GM19023 (cell line): ENCODE data around the gene SEBOX.
A peak's percentile ranks its signal among the peaks of the same experiment; 100 is the strongest.
"Not testable (repeated sequence)": the region's sequence is repeated elsewhere in the genome, so short reads cannot be mapped to it uniquely, and the experiment has no call there.

ENCODE experiments used
- ATAC-seq: cut with Tn5 transposase; IDR thresholded peaks from one replicate; pipeline ENCODE4 v1.9.1; 2021; ENCODE audit warnings: mild to moderate bottlenecking, moderate library complexity; ENCODE audit not compliant: unreplicated experiment

Gene SEBOX

DNA sequence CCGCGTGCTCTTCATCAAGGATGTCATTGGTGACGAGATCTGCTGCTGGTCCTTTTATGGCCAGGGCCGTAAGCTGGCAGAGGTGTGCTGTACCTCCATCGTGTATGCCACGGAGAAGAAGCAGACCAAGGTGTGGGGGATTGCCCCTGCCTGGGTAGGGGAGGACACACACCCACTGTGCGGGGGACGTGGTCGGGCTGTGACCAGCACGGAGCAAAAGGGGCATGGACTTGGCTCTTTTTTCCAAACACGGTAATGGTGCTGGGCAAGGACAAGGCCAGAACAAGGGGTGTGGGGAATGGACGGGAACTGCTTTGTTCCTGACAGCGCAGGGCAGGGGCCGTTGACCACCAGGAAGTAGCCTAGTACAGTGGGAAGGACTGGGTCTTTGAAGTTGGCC lies 22.7 kb downstream of the SEBOX start:
- no peak for ATAC-seq

DNA sequence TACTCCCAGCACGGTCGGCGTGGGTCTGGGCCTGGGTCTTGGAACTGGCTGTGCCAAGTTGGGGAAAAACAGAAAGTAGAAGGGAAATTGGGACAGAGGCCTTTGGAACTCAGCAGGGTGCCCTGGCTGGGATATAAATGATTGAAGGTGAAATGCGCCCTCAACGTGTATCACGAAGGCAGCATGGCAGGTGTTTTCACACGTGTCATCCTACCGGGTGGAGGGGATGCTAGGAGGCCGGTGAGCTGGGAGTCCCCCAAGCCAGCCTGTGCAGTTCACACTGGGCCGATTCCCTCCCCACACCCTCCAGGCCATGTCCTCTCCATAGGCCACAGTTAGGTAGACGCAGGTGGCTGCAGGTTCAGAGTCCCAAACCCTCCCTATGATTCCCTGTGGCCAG lies 23.5 kb downstream of the SEBOX start:
- ATAC-seq, result no peak

DNA sequence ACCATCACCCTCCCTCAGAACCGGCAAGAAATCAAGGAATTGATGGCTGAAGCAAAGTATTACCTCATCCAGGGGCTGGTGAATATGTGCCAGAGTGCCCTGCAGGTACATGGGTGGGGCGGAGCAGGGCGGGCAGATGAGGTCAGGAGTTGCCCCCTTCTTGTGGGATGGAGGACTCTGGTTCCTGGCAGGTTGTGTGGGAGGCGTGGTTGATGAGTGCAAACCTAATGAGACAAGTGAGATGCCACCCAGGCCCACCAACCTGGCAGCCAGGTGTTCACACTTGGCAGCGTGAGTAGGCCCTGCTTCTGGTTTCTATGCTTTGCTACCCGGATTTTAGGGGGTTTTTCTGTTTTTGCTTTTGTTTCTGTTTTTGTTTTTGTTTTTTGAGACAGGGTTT lies 24.6 kb downstream of the SEBOX start:
- ATAC-seq, result no peak

DNA sequence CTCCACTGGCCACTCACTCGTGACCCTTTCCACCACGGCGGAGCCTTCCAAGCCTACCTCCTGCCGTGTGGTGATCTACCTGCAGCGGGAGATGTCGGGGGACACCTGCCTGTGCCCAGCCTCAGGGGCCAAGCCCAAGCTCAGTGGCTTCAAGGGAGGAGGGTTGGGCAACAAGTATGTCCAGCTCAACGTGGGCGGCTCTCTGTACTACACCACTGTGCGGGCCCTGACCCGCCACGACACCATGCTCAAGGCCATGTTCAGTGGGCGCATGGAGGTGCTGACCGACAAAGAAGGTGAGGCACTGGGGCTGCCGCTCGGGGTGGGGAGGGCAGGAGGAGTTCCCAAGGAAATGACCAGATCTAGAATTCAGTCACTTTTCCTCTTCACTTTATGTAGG lies 25.6 kb downstream of the SEBOX start:
- no peak for ATAC-seq

DNA sequence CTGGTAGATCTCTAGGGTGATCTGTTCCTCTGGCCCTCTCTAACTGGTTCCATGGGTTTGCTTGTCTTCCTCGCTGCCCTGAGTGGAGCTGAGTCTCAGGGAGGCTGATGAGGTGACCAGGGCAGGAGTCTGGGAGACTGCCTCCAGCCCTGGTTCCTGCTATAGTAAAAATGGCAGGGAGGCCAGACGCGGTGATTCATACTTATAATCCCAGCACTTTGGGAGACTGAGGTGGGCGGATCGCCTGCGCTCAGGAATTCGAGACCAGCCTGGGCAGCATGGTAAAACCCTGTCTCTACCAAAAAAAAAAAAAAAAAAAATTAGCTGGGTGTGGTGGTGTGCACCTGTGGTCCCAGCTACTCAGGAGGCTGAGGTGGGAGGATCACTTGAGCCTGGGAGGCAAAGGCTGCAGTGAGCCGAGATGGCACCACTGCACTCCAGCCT lies 26.2 kb downstream of the SEBOX start:
- ATAC-seq, result not testable (repeated sequence)

DNA sequence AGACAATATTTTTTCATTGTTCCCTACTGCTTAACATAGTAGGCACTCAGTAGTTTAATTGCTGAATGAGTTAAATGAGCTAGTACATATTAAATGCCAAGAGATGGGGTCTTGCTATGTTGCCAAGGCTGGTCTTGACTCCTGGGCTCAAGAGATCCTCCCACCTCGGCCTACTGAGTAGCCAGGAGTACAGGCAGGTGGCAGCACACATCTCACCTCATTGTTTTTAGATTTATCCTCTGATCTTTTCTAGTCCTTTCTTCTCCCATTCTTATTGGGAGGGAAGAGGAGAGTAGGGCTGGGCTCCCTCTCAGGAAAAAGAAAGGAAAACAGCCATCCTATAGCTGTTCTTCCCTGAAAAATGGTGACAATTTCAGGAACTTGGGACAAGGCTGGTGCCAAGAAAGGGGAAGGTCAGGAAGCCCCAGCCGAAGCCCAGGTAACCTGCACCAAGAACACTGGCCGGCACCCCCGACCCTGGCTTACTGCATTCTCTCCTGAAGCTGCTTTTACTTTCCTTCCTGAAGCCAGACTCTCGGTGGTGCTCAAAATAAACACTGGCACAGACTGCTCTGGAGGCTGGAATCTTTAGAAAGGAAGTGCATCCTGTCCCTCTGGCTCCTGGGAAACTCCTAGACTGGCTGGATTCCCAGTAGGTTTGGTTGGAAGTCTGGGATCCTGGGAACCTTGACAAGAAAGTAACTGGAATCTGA lies 26.8 kb downstream of the SEBOX start:
- no peak for ATAC-seq

DNA sequence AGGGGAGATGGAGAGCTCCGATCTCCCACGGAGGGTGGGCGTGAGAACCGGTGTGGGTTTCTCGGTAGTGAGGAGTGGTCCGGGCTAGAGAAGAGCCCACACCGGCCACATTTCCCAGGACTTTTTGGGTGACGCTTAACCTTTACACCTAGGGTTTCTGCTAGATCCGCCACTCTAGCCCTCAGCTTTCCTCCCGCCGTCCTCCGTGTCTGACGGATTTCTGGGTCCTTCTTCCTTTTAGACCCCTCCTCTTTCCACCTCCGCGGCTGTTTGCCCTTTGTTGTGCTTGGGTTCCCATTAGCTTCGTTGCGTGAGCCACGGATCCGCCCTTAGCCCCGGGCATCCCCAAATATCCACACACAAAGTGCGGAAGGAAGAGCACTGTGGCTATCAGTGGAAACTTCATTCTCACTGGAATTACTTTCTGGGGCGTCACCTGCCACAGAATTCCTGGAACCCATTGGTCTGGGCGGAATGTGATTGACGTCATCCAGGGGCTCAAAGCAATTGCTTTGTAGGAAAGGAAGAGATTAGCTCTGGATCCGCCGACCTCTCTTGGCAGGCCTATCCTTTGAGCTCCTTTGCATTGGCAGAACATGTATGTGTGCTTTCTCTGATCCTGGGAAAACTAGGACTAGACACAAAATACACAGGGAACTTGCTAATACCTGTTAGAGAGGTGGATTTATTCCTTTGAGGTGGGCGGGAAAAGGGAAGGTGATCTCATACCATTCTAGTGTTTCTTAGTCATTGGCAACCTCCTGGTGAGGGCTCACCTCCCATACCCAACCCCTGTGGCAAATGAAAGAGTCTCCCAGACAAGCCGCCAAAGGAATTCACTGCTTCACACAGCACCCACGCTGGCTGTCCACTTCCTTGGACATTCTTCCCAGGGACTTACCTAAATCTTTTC lies 28.8 kb downstream of the SEBOX start:
- no peak for ATAC-seq

DNA sequence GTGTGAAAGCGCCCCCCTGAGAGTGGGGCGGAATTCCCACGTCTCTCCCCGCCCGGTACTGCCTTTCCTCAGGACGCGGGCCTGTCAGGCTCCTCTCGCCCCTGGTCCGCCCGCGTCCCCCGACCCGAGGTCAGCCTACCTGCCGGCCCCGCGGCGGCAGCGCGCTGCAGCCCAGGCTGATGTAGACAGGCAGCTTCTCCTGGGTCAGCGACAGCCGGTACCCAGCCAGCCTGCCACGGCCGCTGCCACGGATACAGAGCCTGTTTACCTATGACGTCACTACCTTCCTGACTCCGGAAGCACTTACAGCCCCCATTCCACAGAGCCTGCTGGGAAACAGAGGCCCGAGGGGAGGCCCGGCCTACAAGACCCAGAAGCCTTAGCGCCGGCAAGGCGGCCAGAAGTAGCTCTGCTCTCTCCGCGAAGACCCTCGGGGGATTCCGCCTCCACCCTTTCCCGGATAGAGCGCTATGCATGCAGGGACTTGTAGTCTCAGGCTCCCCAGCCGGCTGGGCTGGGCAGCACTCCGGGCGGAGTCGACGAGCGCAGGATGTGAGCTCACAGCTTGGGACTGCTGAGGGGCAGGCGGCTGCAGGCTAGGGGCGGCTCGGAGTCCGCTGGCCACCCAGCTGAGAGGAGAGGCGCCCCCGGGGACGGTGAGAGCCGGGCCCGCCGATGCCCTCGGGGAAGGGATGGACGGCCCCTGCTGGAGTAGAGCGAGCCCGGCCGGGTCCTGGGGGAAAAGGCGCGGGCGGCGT lies 29.6 kb downstream of the SEBOX start, which contains the start of the genes IFT20 and TNFAIP1:
IFT20 (minus strand) TSS at position 272 of the 758 bp plus-strand sequence. CDS start 3,487 bp downstream, outside the sequence.
TNFAIP1 (plus strand) TSS at position 561 of the 758 bp plus-strand sequence. CDS start 3,761 bp downstream, outside the sequence.
- ATAC-seq, result peak; percentile 95

DNA sequence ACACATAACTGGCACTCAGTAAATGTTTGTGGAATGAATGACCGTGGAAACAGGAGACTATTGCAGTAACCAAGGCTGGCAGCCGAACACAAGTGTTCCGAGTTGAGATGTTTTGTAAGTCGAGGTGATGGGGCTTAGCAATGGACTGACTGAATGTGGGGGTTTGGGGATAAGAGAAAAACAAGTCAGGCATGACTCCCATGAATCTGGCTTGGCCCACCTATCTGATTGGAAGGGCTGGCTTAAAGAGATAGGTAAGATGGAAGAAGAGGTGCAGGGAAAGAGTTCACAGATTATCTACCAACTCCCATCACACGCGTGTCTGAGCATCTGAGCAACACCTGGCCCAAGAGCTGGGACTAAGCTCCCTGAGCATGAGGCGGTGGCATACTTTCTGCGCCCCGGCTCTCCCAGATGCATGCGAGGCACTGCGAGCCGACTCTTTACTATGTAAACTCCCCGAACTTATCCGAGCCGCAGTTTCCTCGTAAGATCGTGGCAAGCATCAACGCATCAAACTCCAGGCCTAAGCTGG lies 30.3 kb downstream of the SEBOX start:
- no peak for ATAC-seq

DNA sequence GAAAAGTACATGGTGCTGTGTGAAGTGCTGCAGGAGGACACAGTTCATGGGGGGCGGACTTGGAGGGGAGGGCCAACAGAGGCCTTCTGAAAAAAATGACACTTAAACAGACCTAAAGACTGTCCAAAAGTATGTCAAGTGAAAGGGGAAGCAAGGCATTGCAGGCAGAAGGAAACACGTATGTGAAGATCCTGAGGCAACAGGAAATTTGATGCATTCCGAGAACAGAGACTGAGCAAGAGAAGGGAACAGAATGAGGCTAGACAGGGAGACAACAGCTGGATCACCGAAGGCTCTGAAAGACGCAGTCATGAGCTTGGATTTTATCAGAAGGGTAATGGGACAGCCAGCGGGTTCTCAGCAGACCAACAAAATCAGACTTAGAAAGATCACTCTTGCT lies 30.8 kb downstream of the SEBOX start:
- no peak for ATAC-seq

DNA sequence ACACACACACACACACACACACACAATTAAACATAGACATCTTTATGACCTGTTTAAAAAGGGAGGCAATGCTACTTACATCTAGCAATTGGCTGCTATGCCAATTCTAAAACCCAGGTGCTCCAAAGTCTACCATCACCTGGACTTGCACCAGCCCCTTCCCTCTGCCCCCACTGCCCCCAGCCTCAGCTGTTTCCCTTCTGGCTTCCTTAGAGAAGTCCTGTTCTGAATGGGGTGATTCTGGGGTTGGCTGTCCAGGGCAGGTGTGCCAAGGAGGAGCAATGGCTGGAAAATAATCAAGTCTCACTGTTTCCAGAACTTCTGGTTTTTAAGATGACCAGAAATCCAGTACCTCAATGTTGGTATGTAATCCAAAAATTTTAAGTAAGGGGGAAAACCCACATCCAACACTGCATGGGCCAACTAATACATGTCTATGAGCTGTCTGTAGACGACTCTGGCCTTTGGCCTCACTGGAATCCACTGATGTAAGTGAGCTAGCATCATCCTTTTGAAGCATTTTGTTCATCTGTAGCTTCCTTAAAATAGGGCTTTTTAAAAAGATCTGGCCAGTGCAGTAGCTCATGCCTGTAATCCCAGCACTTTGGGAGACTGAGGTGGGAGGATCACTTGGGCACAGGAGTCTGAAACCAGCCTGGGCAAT lies 31.8 kb downstream of the SEBOX start:
- ATAC-seq, result no peak

DNA sequence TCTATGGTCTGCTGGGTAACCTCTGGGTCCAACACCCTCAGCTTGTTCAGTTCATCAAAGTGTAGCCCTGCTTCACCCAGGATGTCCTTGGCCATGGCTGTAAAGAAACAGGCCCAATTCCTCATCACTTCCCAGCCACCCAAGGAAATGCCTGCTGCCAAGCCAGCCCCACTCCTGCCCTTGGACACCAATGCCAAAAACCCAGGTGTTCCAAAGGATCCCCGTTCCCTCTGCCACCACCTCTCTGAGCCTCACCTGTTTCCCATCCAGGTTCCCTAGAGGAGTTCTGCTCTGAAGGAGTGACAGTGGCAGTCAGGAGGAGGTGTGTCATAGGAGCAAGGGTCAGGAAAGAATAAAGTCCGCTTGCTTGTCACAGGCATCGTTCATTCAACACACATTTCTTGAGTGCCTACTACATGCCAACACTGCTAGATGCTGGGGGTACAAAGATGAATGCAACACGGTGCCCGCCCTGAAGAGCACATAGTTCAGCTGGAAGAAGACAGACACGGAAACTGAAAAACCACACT lies 33.0 kb downstream of the SEBOX start:
- no peak for ATAC-seq

DNA sequence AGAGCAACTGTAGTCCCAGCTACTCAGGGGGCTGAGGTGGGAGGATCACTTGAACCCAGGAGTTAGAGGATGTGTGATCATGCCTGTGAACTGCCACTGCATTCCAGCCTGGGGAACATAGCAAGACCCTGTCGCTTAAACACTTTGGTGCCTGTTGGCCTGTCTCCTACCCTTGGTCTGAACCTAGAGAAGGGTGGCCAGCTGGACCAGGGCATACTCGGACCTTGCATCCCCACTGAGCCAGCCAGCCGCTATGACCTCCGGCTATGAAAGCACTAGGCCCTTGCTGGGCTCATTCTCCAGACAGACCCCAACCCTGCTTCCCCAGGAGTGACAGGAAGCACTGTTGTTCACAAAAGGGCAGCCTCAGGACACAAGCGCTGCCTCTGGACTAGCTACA lies 34.3 kb downstream of the SEBOX start:
- no peak for ATAC-seq

DNA sequence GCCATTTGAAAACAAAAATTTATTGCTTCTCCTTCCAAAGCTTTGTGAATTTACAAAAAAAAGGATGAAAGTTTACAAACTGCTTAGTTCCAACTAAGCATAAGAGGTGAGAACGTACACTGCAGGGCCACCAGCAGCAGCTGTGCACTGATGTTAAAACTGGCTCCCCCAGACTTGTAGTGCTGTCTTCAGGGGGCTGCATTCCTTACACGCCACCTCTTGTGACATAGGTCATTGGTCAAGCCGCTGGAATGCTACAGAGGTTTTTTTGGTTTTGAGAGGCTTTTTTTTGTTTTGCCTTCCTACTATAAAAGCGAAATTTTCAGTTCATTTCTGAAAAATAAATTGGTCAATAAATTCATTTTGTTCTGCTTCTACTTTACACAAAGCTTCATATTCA lies 36.7 kb downstream of the SEBOX start:
- ATAC-seq, result no peak

DNA sequence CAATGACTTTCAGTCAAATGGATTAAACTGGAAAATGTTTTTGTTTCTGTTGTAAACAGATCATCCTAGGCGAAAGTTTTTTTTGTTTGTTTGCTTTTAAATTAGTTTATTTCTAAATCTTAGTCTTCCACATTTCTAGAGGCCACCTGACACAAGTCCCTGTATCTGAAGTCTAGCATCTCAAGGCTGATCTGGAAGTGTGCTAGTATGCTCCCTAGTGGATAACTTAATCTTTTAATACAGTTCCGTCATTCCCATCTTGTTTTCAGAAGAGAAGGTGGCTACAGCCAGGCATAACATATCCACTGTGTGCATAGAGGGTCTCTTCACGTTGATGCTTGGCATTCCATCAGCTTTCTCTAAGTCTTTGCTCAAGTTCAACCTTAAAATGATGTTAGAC lies 37.3 kb downstream of the SEBOX start:
- ATAC-seq, result no peak

DNA sequence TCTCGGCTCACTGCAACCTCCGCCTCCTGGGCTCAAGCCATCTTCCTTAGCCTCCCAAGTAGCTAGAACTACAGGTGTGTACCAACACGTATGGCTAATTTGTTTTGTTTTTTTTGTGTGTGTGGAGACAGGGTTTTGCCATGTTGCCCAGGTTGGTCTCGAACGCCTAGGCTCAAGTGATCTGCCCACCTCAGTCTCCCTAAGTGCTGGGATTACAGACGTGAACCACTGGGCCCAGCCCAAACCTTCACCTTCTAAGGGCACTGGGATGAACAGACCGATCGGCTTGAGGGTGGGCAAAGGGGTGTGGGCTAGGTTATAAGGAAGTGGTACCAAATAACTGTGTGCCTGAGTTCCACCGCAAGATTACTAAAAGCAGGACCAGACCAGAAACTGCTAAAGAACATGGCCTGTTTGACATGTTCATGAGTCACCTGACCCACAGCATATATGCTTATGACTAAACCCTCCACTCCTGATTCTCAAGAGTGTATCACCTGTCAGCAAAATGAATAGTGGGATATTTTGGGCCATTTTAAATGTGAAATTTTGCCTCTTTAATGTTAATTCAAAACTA lies 37.9 kb downstream of the SEBOX start:
- ATAC-seq, result no peak

DNA sequence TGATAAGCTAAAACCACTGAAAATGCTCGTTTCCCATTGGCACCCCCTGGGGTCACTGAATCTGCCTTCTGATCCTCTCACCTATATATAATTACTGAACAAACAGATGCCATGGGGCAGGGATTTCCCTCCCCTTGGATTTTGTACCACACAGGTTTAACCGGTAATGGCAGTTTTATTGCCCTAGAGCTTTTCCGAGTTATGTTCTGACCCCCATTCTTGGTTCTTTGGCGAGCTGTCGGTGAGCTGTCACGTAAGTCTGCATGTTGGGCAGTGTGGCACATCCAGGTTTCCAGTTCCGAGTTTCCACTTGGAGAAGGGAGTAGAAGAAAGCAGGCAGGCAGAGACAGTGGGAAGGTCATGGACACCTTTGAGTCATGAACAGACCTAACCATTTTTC lies 38.9 kb downstream of the SEBOX start:
- ATAC-seq, result no peak

DNA sequence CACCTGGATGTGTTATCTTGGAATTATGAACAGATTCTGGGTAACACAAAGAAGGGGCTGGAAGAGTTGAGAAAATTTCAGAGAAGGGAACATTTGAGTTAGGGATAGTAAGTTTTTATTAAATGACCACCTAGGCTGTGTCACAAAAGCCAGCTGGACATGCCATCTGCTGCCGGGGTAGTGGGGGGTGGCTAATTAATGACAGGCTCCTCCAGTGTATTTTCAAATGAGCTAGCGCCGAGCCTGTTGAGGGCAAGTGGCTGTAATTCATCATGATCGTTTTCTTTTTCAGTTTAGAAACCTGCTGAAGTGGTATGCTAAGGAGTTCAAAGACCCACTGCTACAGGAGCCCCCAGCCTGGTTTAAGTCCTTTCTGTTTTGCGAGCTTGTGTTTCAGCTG lies 39.8 kb downstream of the SEBOX start:
- no peak for ATAC-seq

DNA sequence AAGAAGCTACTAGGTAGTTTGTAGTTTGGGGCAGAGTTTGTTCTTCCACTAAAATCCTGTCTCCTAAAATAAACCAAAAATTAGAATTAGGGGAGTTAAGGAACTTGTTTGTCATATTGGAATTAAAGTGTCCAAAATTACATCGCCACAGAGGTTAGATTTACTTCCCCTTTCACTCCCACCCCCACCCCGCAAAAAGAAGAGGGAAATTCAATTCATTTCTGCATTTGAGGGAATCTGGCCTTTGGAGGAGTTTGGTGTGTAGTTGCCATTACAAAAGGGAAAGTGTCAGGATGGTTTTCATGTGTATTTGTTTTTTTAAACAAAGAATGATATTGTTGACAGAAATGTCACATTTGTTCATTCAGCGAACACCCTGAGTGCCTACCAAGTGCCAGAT lies 40.2 kb downstream of the SEBOX start:
- ATAC-seq, result no peak

DNA sequence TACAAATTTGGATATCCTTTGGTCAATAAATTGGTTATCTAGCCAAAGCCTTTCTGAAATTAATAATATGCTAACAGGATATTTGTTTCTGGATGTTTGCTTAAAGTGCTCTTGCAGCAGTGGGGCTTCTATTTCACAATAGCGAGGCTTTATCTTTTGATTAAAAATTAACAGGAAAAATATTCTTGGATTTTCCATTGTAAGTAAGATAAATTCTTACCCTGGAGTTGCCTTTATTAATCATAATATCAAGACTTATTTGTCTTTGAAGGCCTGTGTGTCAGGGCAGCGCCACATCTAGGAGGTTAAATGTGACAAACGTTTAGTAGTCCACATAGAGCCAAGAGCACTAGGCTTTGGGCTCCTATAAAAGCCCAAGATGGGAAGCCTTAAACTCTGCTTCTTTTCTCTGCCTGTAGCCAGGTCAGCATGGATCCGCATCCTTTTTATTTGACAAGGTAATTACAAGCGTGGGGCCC lies 40.7 kb downstream of the SEBOX start:
- ATAC-seq, result no peak
